ENCODE results near the gene RSPH3. TPM values are rescaled to one million over a fixed set of nuclear protein-coding genes. Genes with fewer than 3 reads are reported as not detected.
"Not testable (repeated sequence)": the region's sequence is repeated elsewhere in the genome, so short reads cannot be mapped to it uniquely, and the experiment has no call there.

RSPH3 gene
- total RNA-seq, 1 experiment from 2014 or later = 3.1 TPM

GRCh38 chr6:159031846-159032245 is 31.8 kb upstream of the RSPH3 start:
- H3K36me3 ChIP-seq (ENCODE audit: low read depth, low read length) = no peaks in the 10 kb centered on the region
- CTCF ChIA-PET = no interaction called here
- H3K4me2 ChIP-seq (ENCODE audit: low read length) = no peak overlapping the region
- H3K9me3 ChIP-seq (ENCODE audit: low read length) = no peaks in the 10 kb centered on the region
- no peaks in the 10 kb centered on the region for H3F3A ChIP-seq (ENCODE audit: low read length, unreplicated experiment)
- H3K4me1 ChIP-seq (ENCODE audit: insufficient read depth, low read length) = no peaks in the 10 kb centered on the region
- H3K4me3 ChIP-seq (ENCODE audit: low read length) = no peak overlapping the region
- POLR2A ChIA-PET (ENCODE audit: unreplicated experiment) = no interaction called here
- no peaks in the 10 kb centered on the region for H3K9me2 ChIP-seq (replicated peaks; ENCODE audit: low read length)
- no peak overlapping the region for H2AFZ ChIP-seq (ENCODE audit: low read length)
- no peak overlapping the region for H3K9ac ChIP-seq (ENCODE audit: low read length)
- no peaks in the 10 kb centered on the region for H4K20me1 ChIP-seq (ENCODE audit: low read length)
- H3K79me2 ChIP-seq (ENCODE audit: low read length) = no peaks in the 10 kb centered on the region
- ATAC-seq (no peak), DNase-seq (no peak)
- TF ChIP-seq CTCF (conservative IDR thresholded peaks at IDR 0.05; ENCODE audit: low read depth, low read length) (no peak), EZH2 (IDR thresholded peaks at IDR 0.05; ENCODE audit: low read length, unreplicated experiment) (no peak), EZH2phosphoT487 (IDR thresholded peaks at IDR 0.05; ENCODE audit: borderline replicate concordance, low read length) (no peak)
- H3K27ac ChIP-seq (ENCODE audit: low read length) = no peak overlapping the region
- no TSS peak for BruUV-seq (replicated peaks)
- intact Hi-C loops (cut with micrococcal nuclease) = no loop called here
- H3K27me3 ChIP-seq (ENCODE audit: low read length) = no peaks in the 10 kb centered on the region

- Histone ChIP-seq H3K36me3 (ENCODE audit: low read depth, low read length) (no peaks in the 10 kb centered on the region), H3K4me1 (ENCODE audit: insufficient read depth, low read length) (no peaks in the 10 kb centered on the region), H3K27me3 (ENCODE audit: low read length) (no peaks in the 10 kb centered on the region), H3K27ac (ENCODE audit: low read length) (no peak overlapping the region), H4K20me1 (ENCODE audit: low read length) (no peaks in the 10 kb centered on the region), H3K4me2 (ENCODE audit: low read length) (no peak overlapping the region), H2AFZ (ENCODE audit: low read length) (no peak overlapping the region), H3K4me3 (ENCODE audit: low read length) (no peak overlapping the region), H3K9ac (ENCODE audit: low read length) (no peak overlapping the region), H3K79me2 (ENCODE audit: low read length) (no peaks in the 10 kb centered on the region), H3F3A (ENCODE audit: low read length, unreplicated experiment) (no peaks in the 10 kb centered on the region), H3K9me2 (replicated peaks; ENCODE audit: low read length) (no peaks in the 10 kb centered on the region), H3K9me3 (ENCODE audit: low read length) (no peaks in the 10 kb centered on the region)
- ChIA-PET CTCF (no interaction called here), POLR2A (ENCODE audit: unreplicated experiment) (no interaction called here)
- TF ChIP-seq EZH2 (IDR thresholded peaks at IDR 0.05; ENCODE audit: low read length, unreplicated experiment) (no peak), EZH2phosphoT487 (IDR thresholded peaks at IDR 0.05; ENCODE audit: borderline replicate concordance, low read length) (no peak), CTCF (conservative IDR thresholded peaks at IDR 0.05; ENCODE audit: low read depth, low read length) (no peak)
- DNase-seq (no peak), ATAC-seq (no peak)
- intact Hi-C loops (cut with micrococcal nuclease) = no loop called here
- no TSS peak for BruUV-seq (replicated peaks)
Observed at GRCh38 chr6:159030168-159030567, 30.2 kb upstream of the RSPH3 start.

- H3K4me2 ChIP-seq (ENCODE audit: low read length); H3K27me3 ChIP-seq (ENCODE audit: low read length); ATAC-seq; H2AFZ ChIP-seq (ENCODE audit: low read length); H3F3A ChIP-seq (ENCODE audit: low read length, unreplicated experiment); H3K4me3 ChIP-seq (ENCODE audit: low read length); BruUV-seq (replicated peaks); H4K20me1 ChIP-seq (ENCODE audit: low read length); H3K9me2 ChIP-seq (replicated peaks; ENCODE audit: low read length); H3K27ac ChIP-seq (ENCODE audit: low read length); intact Hi-C loops (cut with micrococcal nuclease); H3K4me1 ChIP-seq (ENCODE audit: insufficient read depth, low read length); H3K9ac ChIP-seq (ENCODE audit: low read length); POLR2A ChIA-PET (ENCODE audit: unreplicated experiment); H3K36me3 ChIP-seq (ENCODE audit: low read depth, low read length); CTCF ChIA-PET; H3K79me2 ChIP-seq (ENCODE audit: low read length); DNase-seq; H3K9me3 ChIP-seq (ENCODE audit: low read length): not testable (repeated sequence)
Observed at GRCh38 chr6:159025224-159025623, 25.2 kb upstream of the RSPH3 start.

All from PC-3 (cell line).